ENCODE results near the gene RHBDF2. TPM values are rescaled to one million over a fixed set of nuclear protein-coding genes. Genes with fewer than 3 reads are reported as not detected.

The RHBDF2 gene
- total RNA-seq, 4 donors from 2014 or later: 45.9 to 82.6 (median 52.6) TPM

DNA sequence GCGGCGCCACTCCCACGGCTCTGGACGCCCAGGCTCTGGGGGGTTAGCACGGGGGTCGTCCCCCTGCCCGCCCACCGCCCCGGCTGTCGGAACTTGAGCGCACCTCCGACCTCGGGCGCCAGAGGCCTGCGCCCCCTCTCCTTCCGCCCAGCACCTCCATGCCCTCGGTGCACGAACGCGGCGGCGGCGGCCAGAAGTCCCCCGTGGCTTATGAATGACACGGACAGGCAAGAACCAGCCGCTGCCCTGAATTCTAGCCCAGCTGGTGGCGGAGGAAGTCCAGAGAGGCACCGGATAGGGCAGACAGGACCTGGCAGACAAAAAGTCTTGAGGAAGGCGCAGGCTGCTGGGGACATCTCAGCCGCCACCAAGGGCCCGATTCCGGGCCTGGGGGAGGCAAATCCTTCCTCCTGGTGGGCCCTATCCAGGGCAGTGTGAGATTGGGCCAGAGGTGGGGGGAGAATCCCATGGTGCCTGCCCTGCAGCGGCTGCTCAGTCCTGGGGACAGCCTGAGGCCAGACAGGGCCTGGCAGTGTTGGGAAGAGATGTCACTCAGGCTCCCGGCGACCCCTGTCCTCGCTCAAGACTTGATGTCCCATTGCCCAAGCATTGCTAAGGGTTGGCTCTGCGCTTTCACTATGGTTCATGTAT, 37.2 kb upstream of the RHBDF2 start:
- 50% methylated on average over 11 of the region's 37 CpGs for WGBS
- TF ChIP-seq, protein P1, sequence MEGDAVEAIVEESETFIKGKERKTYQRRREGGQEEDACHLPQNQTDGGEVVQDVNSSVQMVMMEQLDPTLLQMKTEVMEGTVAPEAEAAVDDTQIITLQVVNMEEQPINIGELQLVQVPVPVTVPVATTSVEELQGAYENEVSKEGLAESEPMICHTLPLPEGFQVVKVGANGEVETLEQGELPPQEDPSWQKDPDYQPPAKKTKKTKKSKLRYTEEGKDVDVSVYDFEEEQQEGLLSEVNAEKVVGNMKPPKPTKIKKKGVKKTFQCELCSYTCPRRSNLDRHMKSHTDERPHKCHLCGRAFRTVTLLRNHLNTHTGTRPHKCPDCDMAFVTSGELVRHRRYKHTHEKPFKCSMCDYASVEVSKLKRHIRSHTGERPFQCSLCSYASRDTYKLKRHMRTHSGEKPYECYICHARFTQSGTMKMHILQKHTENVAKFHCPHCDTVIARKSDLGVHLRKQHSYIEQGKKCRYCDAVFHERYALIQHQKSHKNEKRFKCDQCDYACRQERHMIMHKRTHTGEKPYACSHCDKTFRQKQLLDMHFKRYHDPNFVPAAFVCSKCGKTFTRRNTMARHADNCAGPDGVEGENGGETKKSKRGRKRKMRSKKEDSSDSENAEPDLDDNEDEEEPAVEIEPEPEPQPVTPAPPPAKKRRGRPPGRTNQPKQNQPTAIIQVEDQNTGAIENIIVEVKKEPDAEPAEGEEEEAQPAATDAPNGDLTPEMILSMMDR (IDR thresholded peaks at IDR 0.05): no peak
- TF ChIP-seq EP300 (IDR thresholded peaks at IDR 0.05): no peak
- Histone ChIP-seq H3K27ac (peak overlapping the region; percentile 57), H3K4me3 (peak overlapping the region; percentile 56), H3K36me3 (no peaks in the 10 kb centered on the region), H3K9me3 (no peaks in the 10 kb centered on the region), H3K4me1 (peaks cover 58% of the 10 kb centered on the region), H3K27me3 (peaks cover 6% of the 10 kb centered on the region)
- no peak for DNase-seq (ENCODE audit: low spot score in 2 of 2)

DNA sequence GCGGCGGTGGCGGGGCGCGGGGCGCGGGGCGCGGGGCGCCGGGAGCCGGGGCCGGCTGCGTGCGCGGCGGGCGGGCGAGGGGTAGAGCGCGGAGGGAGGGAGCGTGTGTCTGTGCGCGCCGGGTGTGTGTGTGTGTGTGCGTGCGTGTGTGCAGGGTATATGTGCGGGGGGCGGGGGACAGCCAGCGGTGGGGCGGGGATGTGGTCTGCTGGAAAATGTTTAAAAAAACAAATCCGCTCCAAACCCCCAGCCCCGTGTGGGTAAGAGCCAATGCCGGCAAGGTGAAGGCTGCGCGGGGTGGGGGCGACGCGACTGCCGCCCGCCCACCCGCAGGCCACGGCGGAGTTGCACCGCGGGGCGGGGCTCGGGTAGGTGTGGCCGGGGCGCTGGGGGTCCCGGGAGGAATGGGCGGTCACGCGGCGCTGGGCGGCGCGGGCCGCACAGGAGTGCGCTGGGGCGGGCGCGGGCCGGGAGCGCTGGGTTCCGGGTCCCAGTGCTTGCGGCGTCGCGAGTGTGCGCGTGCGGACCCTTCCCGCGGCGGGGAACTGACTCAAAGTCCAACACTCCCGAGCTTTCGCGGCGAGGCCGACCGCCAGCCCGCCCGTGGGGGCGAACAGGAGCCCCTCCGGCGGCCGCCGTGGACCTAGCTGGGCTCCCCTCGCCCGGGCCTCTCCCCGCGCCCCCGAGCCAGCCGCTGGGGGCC, 36.5 kb upstream of the RHBDF2 start, which contains the start of gene CYGB:
Gene CYGB (minus strand): TSS at position 132 of the 703 bp plus-strand sequence. CDS start 167 bp downstream, outside the sequence.
- no peaks in the 10 kb centered on the region for H3K36me3 ChIP-seq
- DNase-seq (ENCODE audit: low spot score in 2 of 2): no peak
- H3K9me3 ChIP-seq: no peaks in the 10 kb centered on the region
- TF ChIP-seq EP300 (IDR thresholded peaks at IDR 0.05) (no peak), POLR2AphosphoS5 (IDR thresholded peaks at IDR 0.05) (no peak), POLR2A (IDR thresholded peaks at IDR 0.05) (peak in 1 of 2 donors; percentile 23)
- TF ChIP-seq, protein P1 (IDR thresholded peaks at IDR 0.05): no peak
- peaks cover 51% of the 10 kb centered on the region for H3K4me1 ChIP-seq
- H3K27ac ChIP-seq: peak within 1 kb of the TSS; percentile 57
- peak within 1 kb of the TSS; percentile 56 for H3K4me3 ChIP-seq
- H3K27me3 ChIP-seq: peaks cover 6% of the 10 kb centered on the region
- WGBS: 0% methylated on average over 3 of the region's 95 CpGs

DNA sequence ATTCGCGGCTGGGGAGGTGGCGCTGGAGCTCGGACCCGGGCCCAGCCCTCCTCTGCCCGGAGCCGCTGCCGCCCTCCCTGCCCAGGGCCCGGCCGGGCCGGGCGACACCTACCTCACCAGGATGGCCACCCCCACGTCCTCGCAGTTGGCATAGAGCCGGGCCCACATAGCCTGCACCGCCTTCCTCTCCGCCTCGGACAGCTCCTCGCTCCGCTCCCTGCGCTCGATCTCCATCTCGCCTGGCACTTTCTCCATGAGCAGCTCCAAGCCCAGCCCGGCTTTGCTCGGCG, 36.0 kb upstream of the RHBDF2 start:
- Histone ChIP-seq H3K4me1 (peaks cover 47% of the 10 kb centered on the region), H3K27ac (no peak overlapping the region), H3K27me3 (peaks cover 6% of the 10 kb centered on the region), H3K9me3 (no peaks in the 10 kb centered on the region), H3K4me3 (peak overlapping the region; percentile 56), H3K36me3 (no peaks in the 10 kb centered on the region)
- TF ChIP-seq, protein P1 (IDR thresholded peaks at IDR 0.05): no peak
- TF ChIP-seq POLR2AphosphoS5 (IDR thresholded peaks at IDR 0.05) (no peak), EP300 (IDR thresholded peaks at IDR 0.05) (no peak), POLR2A (IDR thresholded peaks at IDR 0.05) (no peak)
- WGBS: no CpG with 5 or more reads among the region's 26 CpGs
- DNase-seq (ENCODE audit: low spot score in 2 of 2): no peak

DNA sequence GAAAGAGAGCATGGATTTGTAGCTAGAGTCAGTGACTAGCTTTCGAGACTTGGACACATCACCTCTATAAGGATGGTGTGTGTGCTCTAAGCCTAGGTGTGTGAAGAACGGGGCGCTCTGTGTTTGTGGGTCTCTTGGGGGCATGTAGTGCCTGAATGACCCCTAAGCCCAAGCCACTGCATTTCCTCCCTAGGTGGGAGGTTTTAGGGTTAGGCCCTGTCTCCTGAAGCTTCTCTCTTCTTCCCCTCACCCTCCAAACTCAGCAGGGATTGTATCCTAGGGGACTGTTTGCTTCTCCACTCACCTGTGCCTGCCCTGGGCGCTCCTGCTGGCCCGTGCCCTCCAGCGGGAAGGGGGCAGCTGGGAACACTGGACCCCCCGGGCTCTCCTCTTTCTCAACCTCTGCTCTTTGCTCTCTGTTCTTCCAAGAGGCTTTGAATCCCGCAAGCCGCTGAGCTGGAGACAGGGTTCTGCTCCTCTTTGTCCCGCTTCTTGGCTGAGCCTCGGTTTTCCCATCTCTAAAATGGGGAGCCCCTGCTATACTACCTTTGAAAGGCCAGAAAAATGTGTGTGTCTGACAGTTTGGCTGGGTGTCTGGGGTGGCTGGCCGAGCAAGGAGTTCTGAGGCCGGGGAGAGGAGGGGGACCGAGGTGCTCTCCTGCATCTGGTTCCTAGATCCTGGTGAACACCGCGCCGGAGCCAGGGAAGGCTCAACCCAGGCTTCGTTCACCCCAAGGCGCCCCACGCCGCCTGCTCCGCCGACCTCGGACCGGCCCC, 35.5 kb upstream of the RHBDF2 start:
- Histone ChIP-seq H3K27ac (no peak overlapping the region), H3K4me3 (peak overlapping the region; percentile 56), H3K27me3 (peaks cover 6% of the 10 kb centered on the region), H3K9me3 (no peaks in the 10 kb centered on the region), H3K4me1 (peaks cover 47% of the 10 kb centered on the region), H3K36me3 (no peaks in the 10 kb centered on the region)
- DNase-seq (ENCODE audit: low spot score in 2 of 2): no peak
- TF ChIP-seq EP300 (IDR thresholded peaks at IDR 0.05): no peak
- no peak for TF ChIP-seq POLR2A (IDR thresholded peaks at IDR 0.05)
- no peak for TF ChIP-seq POLR2AphosphoS5 (IDR thresholded peaks at IDR 0.05)
- TF ChIP-seq, protein P1 (IDR thresholded peaks at IDR 0.05): no peak
- WGBS: 86% methylated on average over 11 of the region's 25 CpGs

Data from suprapubic skin (tissue), 4 donors.